HFF-Myc (cell line): ENCODE data around the gene DRGX.

Source experiments
- DNase-seq: peaks from one replicate; pipeline ENCODE4 v3.0.0-alpha.2; 2011; ENCODE audit warnings: low read depth; ENCODE audit errors: extremely low read depth
- H3K4me3 ChIP-seq: replicated peaks from 2 replicates; pipeline ENCODE4 v1.5.1; 2011; ENCODE audit warnings: low read depth, mild to moderate bottlenecking, control low read depth, low read length
- TF ChIP-seq, protein P1 (sequence below): IDR thresholded peaks from 2 replicates; pipeline ENCODE4 v1.5.1; 2012; ENCODE audit warnings: mild to moderate bottlenecking, low read depth, low read length, control low read depth; ENCODE audit errors: missing control alignments

Gene DRGX

DNA sequence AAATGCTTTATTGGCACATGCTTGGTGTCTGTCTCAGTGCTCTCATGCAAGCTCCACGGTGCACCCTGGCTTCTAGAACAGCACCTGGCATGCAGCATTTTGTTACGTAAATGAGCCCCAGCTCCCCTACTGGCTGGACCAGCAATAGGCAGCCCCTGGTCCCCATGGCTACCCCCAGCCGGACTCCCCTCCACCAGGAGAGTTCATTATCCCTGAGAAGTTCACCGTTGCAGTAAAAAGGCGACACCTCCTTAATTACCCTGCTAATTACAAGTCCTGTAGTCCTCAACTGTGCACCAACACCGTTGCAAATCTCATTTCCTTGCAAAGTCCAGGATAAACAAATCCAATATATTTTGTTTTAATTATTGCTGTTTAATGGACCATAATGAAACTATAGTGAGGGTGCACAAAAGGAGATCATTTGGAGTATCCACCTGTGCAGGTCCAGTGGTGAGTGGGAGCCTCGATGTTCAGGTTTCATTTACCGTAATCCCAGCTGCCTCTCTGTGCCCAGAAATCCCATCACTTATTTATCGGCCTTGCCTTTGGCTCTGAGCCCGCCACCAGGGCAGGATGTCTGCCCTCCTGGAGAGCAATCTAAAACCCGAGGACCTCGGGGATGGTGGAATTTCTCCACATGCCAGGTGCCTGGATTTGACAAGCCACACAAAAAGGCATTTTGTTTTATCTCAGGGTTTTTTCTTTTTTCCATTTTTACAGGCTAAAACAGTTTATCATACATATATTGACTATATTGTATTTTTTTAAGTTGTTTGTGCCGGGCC lies 12.8 kb upstream of the DRGX start:
- DNase-seq, result no peak
- H3K4me3 ChIP-seq, result no peak overlapping the region
- TF ChIP-seq, protein P1, sequence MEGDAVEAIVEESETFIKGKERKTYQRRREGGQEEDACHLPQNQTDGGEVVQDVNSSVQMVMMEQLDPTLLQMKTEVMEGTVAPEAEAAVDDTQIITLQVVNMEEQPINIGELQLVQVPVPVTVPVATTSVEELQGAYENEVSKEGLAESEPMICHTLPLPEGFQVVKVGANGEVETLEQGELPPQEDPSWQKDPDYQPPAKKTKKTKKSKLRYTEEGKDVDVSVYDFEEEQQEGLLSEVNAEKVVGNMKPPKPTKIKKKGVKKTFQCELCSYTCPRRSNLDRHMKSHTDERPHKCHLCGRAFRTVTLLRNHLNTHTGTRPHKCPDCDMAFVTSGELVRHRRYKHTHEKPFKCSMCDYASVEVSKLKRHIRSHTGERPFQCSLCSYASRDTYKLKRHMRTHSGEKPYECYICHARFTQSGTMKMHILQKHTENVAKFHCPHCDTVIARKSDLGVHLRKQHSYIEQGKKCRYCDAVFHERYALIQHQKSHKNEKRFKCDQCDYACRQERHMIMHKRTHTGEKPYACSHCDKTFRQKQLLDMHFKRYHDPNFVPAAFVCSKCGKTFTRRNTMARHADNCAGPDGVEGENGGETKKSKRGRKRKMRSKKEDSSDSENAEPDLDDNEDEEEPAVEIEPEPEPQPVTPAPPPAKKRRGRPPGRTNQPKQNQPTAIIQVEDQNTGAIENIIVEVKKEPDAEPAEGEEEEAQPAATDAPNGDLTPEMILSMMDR, result peak; percentile 57

DNA sequence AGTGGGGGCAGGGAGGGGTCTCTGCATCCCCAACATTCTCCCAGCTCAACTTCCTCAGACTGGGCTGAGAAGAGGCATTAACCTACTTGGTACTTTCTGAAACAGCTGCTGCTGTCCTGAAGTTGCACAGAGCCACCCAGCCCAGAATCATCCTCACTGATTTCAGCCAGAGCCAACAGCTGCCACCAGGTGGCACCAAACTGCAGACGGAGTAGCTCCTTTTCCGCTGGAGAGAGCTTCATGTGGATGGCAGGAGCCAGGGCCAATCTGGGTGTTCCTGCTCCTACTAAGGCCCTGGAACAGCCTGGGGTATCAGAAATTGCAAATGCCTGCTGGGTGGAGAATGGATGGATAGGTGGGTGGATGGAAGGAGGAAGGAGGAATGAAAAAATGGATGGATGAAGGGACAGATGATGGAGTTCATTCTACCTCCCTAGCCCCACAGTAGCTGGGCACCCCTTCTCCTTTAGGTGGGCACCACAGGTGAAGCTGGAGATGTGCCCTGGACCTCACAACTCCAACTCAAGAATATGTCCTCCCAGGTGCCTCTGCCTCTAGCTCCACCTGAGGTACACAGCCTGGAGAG lies 11.8 kb upstream of the DRGX start:
- TF ChIP-seq, protein P1, result peak; percentile 93
- DNase-seq, result peak; percentile 42
- no peak overlapping the region for H3K4me3 ChIP-seq

DNA sequence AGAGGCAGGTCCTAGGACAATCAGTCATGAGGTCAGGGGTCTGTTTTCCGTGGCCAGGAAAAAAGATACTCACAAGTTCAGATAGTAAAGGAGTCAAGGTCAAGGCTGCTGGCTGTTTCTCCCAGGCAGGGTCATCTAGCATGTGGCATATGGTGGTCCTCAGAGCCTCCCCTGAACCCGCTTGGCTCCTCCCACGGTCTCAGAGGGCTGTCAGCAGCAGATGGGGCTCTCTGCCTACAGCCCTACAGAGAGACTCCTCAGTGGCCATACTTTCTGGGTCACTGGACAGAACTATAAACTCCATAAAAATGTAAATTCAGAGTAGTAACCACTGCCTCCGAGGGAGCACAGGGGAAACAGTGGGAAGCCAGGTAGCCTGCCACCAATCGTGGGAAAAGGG lies 11.3 kb upstream of the DRGX start:
- TF ChIP-seq, protein P1, result no peak
- no peak overlapping the region for H3K4me3 ChIP-seq
- no peak for DNase-seq

DNA sequence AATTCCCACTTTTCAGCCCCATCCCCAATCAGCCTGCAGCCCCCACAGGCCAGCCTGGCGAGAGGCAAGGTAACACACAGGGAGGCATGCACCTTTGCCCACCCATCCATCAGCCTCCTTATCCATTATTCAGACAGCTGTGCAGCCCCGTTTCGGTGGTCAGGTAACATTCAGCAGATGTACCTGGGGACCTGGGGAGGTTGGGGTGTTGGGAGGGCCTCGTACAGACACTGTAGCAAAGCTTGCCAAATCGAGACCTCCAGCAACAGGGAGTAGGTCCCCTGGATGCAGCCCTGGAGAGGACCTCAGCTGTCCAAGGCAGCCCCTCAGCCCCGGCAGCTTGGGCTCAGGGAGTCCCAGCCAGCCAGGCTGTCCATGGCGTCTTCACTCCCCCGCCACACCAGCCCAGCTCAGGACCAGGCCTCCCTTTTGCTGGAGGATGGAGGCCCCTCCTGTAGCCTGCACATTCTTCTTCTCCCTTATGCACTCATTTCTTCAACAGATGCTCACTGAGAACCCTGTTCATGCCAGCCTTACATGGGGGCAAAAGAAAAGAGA lies 8.5 kb upstream of the DRGX start:
- no peak overlapping the region for H3K4me3 ChIP-seq
- DNase-seq, result no peak
- TF ChIP-seq, protein P1, result no peak

DNA sequence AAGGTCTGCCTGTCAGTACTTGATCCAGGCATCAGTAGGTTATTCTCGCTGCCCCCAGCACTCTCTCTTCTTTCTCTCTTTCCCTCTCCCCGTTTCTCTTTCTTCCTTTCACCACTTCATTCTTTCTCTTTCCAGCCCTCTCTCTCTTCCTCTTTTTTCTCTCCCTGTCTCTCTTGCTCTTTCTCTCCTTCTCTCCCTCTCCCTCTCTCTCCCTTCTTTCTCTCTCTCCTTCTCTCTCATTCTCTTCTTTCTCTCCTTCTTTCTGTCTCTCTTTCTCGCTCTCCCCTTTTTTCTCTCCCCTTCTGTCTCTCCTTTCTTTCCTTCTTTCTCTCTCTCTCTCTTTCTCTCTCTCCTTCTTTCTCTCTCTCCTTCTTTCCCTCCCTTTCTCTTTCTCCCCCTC lies 7.5 kb upstream of the DRGX start:
- no peak overlapping the region for H3K4me3 ChIP-seq
- TF ChIP-seq, protein P1, result no peak
- no peak for DNase-seq

DNA sequence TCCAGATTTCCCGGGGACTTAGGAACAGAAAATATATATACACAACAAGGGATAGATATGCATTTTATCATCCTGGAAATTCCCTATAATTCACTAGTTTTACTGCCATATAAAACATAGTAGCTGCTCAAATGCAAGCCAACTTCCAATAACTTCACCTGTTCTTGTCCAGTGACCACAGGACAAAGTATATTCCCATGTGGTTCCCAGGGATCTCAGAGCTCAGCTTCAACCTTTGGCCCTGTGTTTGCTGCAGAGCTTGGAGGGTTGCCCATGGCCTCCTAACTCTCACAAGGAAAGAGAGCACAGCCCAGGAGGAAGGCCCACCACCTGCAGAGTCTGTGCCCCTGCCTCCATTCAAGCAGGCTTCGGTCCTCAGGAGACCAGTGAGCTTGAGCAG lies 4.5 kb upstream of the DRGX start:
- H3K4me3 ChIP-seq, result no peak overlapping the region
- DNase-seq, result no peak
- TF ChIP-seq, protein P1, result no peak

DNA sequence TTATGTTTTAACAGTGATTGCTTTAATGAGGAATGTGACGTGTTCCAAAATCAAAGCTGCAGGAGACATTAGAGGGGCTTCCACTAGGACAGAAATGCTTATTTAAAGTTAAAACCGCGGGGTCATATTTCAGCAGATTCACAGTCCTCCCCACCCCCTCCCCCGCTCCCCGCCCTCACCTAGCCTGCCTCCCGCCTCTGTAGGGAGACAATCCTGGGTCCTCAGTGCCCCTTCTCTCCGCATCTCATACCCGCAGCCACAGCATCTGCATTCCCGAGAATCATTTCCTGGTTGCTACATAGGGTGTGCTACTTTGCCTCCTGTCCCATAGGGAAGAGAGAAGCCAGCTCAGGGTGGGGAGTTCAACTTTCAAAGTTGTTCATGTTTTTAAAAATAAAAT lies 3.1 kb upstream of the DRGX start:
- TF ChIP-seq, protein P1, result no peak
- DNase-seq, result no peak
- no peak overlapping the region for H3K4me3 ChIP-seq
